GM19099 (cell line): Measurements from ENCODE around the gene TMBIM1.

Experiments used
- POLR2A ChIP-seq: IDR thresholded peaks from 3 replicates; pipeline ENCODE4 v1.6.1; 2011; ENCODE audit warnings: low read depth; ENCODE audit not compliant: insufficient read length; ENCODE audit errors: extremely low read depth

Gene TMBIM1

GRCh38 chr2:218260166-218260565 lies 32.1 kb downstream of the TMBIM1 start:
- TF ChIP-seq POLR2A: no peak

DNA sequence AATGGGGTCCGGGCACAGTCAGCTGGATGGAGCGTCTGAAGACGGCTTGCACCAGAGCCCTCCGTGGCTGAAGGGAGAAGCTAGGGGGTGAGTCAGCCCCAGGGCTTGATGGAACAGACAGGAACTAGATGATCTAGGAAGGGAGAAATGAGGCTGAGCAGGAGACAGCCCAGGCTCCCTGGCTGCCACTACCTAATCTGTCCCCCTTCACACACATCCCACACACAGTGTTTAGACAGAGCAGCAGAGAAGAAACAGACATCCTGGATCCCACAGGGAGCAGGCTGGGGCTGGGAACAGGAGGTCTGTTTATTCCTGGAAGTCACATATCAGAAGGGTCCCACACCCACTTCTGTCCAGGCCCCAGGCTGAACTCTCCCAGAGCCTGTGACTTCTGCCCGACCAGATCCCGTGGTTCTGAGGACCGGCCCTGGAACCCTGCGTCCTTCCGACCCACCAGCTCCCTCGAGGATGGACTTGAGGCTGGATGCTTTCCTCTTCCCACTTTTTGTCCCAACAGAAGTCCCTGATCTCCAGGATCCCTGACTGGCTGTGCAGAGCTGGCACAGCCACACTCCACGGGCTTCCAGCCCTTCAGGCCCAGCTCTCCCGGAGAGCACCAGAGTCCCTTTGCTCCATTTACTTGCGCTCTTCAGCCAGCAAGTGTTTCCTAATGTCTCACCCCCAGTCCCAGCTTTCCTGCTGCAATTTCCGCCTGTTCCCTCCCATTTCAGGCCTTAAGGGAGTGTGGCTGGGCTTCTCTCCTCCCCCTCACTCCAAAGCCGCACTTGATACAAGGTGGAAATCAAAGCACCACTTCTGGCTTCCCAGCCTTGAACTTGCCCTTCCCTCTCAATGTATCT lies 33.0 kb downstream of the TMBIM1 start:
- no peak for TF ChIP-seq POLR2A

GRCh38 chr2:218257390-218257981 lies 34.8 kb downstream of the TMBIM1 start:
- no peak for TF ChIP-seq POLR2A

GRCh38 chr2:218256612-218257350 lies 35.5 kb downstream of the TMBIM1 start:
- TF ChIP-seq POLR2A: no peak

- no peak for TF ChIP-seq POLR2A
These were observed 36.9 kb downstream of the TMBIM1 start for GRCh38 chr2:218255446-218255845.

- no peak for TF ChIP-seq POLR2A
These were observed 39.1 kb downstream of the TMBIM1 start for GRCh38 chr2:218253232-218253625.

- no peak for TF ChIP-seq POLR2A
These were observed 39.6 kb downstream of the TMBIM1 start for GRCh38 chr2:218252509-218253231.

- no peak for TF ChIP-seq POLR2A
These were observed 42.6 kb downstream of the TMBIM1 start for GRCh38 chr2:218249691-218250090.

GRCh38 chr2:218245214-218245613 lies 47.1 kb downstream of the TMBIM1 start:
- no peak for TF ChIP-seq POLR2A

DNA sequence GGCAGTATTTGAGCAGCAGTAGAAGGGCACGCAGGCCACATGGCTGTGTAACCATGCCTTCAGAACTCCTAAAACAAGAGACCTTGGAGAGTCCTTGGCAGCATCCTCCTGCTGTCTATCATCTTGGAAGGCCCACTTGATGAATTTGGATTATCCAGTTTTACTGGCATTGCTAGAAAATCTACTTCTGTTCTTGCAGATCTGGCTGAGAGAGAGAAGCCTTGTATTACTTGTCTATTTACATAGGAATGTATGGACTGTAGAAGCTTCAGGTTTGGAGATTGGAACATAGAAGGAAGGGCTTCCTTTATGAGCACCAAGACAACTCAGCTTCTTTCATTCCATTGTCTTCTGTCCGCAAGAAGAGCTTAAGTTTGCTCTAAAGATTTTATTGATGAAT lies 47.6 kb downstream of the TMBIM1 start:
- no peak for TF ChIP-seq POLR2A

GRCh38 chr2:218244204-218244603 lies 48.1 kb downstream of the TMBIM1 start:
- no peak for TF ChIP-seq POLR2A

GRCh38 chr2:218238887-218239286 lies 53.4 kb downstream of the TMBIM1 start:
- TF ChIP-seq POLR2A: no peak

DNA sequence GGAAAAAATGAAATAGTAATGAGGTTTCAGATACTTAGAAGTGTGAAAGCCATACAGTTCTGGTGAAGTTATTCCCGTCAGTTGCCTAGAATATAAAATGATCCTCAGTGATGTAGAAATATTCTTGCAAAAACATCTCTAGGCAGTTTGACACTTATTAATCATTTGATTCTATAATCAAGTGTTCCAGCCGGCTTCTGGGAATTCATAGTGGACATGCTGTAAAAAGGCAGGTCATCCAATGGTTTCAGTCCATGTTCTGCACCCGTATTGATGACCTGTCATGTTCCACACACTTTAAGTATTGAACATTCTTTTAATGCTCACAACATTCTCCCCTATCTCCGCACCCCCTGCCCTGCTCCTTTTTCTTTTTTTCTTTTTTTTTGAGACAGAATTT lies 55.5 kb downstream of the TMBIM1 start:
- no peak for TF ChIP-seq POLR2A

GRCh38 chr2:218235017-218235416 lies 57.3 kb downstream of the TMBIM1 start:
- TF ChIP-seq POLR2A: no peak

DNA sequence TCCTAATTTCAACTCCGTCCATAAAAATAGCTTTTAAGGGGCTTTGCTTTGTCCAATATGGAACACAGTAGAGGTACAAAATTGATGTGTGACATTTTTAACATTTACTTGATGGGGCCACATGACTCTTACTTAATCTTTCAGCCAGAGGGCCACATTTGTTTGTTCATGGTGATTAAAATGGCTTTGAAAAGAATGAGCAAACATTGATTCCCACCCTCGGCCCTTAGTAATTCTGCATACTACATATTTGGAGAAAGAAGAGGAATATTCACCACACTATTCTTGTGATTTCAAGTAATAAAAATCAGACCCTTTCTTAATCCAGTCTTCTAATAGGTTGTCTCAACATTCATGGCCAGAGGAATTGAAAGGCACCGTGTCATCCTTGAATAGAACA lies 57.8 kb downstream of the TMBIM1 start:
- no peak for TF ChIP-seq POLR2A
